AG10803 (cell line): ENCODE measurements around the gene HCN1.
"Not testable (repeated sequence)": the region's sequence is repeated elsewhere in the genome, so short reads cannot be mapped to it uniquely, and the experiment has no call there.

Experiments
- DNase-seq: peaks from one replicate; pipeline ENCODE4 v3.0.0; 2010; ENCODE audit warnings: low read depth
- H3K4me3 ChIP-seq: 2 replicates; pipeline ENCODE4 v1.5.1; 2011; ENCODE audit warnings: mild to moderate bottlenecking, low read length, control low read depth
- CTCF ChIP-seq: conservative IDR thresholded peaks from 2 replicates; pipeline ENCODE4 v1.5.1; 2011; ENCODE audit warnings: mild to moderate bottlenecking, low read length, control low read depth, inconsistent platforms

The HCN1 gene

DNA sequence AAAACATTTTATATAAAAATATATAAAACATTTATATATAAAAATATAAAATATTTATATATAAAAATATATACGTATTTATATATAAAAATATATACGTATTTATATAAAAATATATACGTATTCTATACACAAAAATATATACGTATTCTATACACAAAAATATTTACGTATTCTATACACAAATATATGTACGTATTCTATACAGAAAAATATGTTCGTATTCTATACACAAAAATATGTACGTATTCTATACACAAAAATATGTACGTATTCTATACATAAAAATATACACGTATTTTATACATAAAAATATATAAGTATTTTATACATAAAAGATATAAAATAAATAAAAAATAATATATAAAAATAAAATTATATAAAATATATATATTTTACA lies 323.6 kb downstream of the HCN1 start:
- no peak overlapping the region for H3K4me3 ChIP-seq
- DNase-seq = no peak
- TF ChIP-seq CTCF = no peak

GRCh38 chr5:45371423-45371822 lies 324.8 kb downstream of the HCN1 start:
- DNase-seq = not testable (repeated sequence)

GRCh38 chr5:45355189-45355992 lies 340.8 kb downstream of the HCN1 start:
- H3K4me3 ChIP-seq = no peak overlapping the region
- TF ChIP-seq CTCF = no peak
- no peak for DNase-seq

More at GRCh38 chr5:45371423-45371822, 324.8 kb downstream of the HCN1 start:
- H3K4me3 ChIP-seq = not testable (repeated sequence)

DNA sequence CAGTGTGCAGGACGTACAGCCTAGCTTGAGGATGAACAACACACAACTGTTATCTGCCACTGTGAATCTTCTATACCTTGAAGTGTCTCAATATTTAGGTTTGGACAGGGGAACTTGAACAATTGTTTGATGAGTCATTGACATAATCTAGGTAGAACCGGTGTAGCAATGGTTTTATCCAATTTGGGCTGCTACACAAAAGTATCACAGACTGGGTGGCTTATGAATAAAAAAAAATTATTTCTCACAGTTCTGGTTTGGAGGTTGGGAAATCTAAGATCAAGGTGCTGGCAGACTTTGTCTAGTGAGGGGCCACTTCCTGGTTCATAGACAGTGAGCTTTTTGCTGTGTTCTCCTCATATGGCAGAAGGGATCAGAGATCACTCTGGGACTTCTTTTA lies 359.7 kb downstream of the HCN1 start:
- no peak overlapping the region for H3K4me3 ChIP-seq
- DNase-seq = no peak

DNA sequence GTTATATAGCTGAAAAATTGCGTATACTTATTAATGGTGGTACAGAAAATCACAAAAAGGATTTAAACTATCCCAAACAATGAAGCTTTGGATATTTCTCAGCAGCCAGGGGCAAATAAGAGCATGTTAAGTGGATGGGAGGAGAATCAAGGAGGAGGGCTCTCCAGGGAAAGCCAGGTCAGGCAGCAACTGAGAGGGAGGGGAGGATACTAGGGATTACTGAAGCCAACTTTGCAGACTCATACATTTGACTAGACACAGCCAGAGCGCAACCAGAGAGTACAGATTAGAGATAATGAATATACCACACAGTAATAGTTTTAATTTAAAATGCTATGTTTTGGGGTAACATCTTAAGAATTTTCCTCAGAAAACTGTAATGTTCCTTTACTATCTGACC lies 360.2 kb downstream of the HCN1 start:
- no peak for TF ChIP-seq CTCF
- no peak overlapping the region for H3K4me3 ChIP-seq
- no peak for DNase-seq

More for the DNA sequence above, 359.7 kb downstream of the HCN1 start:
- no peak for TF ChIP-seq CTCF

GRCh38 chr5:45335346-45335745 lies 360.8 kb downstream of the HCN1 start:
- no peak for DNase-seq
- no peak for TF ChIP-seq CTCF
- no peak overlapping the region for H3K4me3 ChIP-seq

GRCh38 chr5:45334939-45335338 lies 361.2 kb downstream of the HCN1 start:
- no peak for DNase-seq
- H3K4me3 ChIP-seq = no peak overlapping the region
- no peak for TF ChIP-seq CTCF

DNA sequence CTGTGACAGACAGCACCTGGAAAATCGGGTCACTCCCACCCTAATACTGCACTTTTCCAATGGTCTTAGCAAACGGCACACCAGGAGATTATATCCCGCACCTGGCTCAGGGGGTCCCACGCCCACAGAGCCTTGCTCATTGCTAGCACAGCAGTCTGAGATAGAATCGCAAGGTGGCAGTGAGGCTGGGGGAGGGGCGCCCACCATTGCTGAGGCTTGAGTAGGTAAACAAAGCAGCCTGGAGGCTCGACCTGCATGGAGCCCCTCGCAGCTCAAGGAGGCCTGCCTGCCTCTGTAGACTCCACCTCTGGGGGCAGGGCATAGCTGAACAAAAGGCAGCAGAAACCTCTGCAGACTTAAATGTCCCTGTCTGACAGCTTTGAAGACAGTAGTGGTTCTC lies 383.6 kb downstream of the HCN1 start:
- not testable (repeated sequence) for DNase-seq, H3K4me3 ChIP-seq
